Motor neuron (in vitro differentiated cells): ENCODE data around the gene TIMM17A. TPM values are rescaled to one million over a fixed set of nuclear protein-coding genes. Genes with fewer than 3 reads are reported as not detected.
"Not testable (repeated sequence)": the region's sequence is repeated elsewhere in the genome, so short reads cannot be mapped to it uniquely, and the experiment has no call there.

Experiments
- ATAC-seq, 8 experiments: fragments of 200-7000 bp; cut with Tn5 transposase; replicated peaks in 6 of 8; 2 replicates each; pipeline ENCODE4 v1.8.0; 2021; ENCODE audit warnings: mild to moderate bottlenecking in 8 of 8, moderate library complexity in 8 of 8
- H3K27ac ChIP-seq, 2 donors: fragments of 250-450 bp; sonication (Bioruptor Pico); 2 replicates each; pipeline ENCODE4 v1.9.0; 2021; ENCODE audit warnings: antibody characterized with exemption in 2 of 2, mild to moderate bottlenecking in 2 of 2, moderate library complexity in 1 of 2
- H3K4me1 ChIP-seq, 2 donors: fragments of 250-450 bp; sonication (Bioruptor Pico); replicated peaks in 1 of 2; 2 replicates each; pipeline ENCODE4 v1.6.1; 2021; ENCODE audit warnings: antibody characterized with exemption in 2 of 2, mild to moderate bottlenecking in 2 of 2, moderate library complexity in 1 of 2
- H3K4me3 ChIP-seq, 5 donors: fragments of 250-450 bp; sonication (Bioruptor Pico); 2 replicates each; pipeline ENCODE4 v1.9.0; 2021; ENCODE audit warnings: antibody characterized with exemption in 5 of 5, mild to moderate bottlenecking in 5 of 5, moderate library complexity in 4 of 5
- WGBS, 10 experiments: fragments of 450-650 bp; shearing (Covaris generic); methylation state at CpG; one replicate each; pipeline ENCODE4 v1.0.0; 2022; 5-methylcytosine and 5-hydroxymethylcytosine counted together
- in situ Hi-C, 9 experiments: fragments of 400-800 bp; cut with MboI; loops; one replicate each; pipeline ENCODE4 v1.15.0; 2021; ENCODE audit warnings: low sequenced_read_pairs in 9 of 9, low pct_unique_long_range_greater_than_20kb in 2 of 9; ENCODE audit not compliant: unreplicated experiment in 9 of 9
- total RNA-seq, 8 experiments: library from RNA; unstranded; fragments of 300-600 nt; gene quantifications; 2 replicates each; pipeline versions ENCODE4 v1.2.3 to v1.2.4, GENCODE V29; 2022

The TIMM17A gene
- total RNA-seq, 8 experiments from 2014 or later = 67.6 to 123 (median 75.4) TPM

DNA sequence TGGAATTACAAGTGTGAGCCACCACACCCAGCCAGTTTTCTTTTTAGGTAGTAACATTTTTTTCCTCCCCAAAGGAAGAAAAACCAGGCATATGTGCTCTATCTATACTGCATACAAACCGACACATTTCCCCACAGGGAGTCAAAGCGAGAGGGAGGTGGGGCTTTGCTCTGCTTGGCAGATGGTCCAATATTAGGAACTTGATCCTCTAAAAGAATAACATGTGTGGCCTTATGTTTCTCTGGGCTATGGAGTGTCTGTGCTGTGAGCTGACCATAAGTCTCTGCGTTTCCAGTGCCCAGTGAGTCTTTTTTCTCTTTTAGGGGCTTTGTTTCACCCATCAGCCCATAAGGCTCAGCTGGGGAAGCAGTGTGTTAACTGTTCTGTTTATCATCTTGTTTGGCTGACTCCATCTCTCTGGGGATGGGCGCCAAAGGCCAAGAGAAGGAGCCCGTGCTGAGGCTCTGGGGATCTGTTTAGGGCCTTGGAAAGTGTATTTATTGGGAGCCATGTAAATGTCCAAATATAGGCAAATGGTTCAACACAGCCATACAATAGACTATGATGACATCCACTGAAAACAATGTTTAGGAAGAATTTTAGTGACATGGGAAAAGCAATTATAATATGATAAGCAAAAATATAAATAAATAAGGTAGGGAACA, 29.2 kb upstream of the TIMM17A start:
- 52 to 92% (median 65%) methylated on average over 2 to 5 of the region's 5 CpGs; no CpG with 5 or more reads in 3 of the 10 experiments for WGBS, 10 experiments
- ATAC-seq = peak in 2 of 8 experiments; percentile 45 to 60
- in situ Hi-C loops = no loop called here

GRCh38 chr1:201928266-201928665, 27.0 kb upstream of the TIMM17A start:
- Histone ChIP-seq H3K4me1 (peaks cover 0 to 3% of the 10 kb centered on the region in 2 donors), H3K27ac (no peak overlapping the region), H3K4me3 (no peak overlapping the region)
- in situ Hi-C loops = no loop called here
- ATAC-seq = peak in 2 of 8 experiments; percentile 22 to 25
- WGBS, 10 experiments = 46 to 100% (median 91%) methylated on average over 1 to 3 of the region's 3 CpGs; no CpG with 5 or more reads in 2 of the 10 experiments

More for the DNA sequence above, 29.2 kb upstream of the TIMM17A start:
- Histone ChIP-seq H3K27ac (peak overlapping the region in 1 of 2 donors; percentile 2), H3K4me3 (no peak overlapping the region), H3K4me1 (peaks cover 0 to 3% of the 10 kb centered on the region in 2 donors)

DNA sequence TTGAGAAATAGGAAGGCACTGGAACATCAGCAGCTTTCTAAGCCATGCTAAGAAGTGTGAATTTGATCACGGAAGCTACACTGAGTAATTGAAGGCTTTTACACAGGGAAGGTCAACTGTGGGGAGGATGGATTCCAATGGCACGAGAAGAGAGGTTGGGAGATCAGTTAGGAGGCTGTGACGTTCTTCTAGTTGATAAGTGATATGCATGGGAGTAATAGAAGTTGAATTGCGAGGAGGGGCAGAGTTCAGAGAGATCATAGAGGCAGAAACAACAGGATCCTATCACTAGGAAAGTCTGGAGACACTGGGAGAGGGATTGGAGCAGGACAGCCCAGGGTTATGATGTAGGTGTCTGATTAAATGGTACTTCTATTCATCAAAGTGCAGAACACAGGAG, 25.2 kb upstream of the TIMM17A start:
- 8 to 80% (median 61%) methylated on average over 2 to 4 of the region's 4 CpGs; no CpG with 5 or more reads in 2 of the 10 experiments for WGBS, 10 experiments
- Histone ChIP-seq H3K4me1 (peaks cover 0 to 3% of the 10 kb centered on the region in 2 donors), H3K4me3 (no peak overlapping the region), H3K27ac (no peak overlapping the region)
- in situ Hi-C loops = no loop called here
- ATAC-seq = no peak

DNA sequence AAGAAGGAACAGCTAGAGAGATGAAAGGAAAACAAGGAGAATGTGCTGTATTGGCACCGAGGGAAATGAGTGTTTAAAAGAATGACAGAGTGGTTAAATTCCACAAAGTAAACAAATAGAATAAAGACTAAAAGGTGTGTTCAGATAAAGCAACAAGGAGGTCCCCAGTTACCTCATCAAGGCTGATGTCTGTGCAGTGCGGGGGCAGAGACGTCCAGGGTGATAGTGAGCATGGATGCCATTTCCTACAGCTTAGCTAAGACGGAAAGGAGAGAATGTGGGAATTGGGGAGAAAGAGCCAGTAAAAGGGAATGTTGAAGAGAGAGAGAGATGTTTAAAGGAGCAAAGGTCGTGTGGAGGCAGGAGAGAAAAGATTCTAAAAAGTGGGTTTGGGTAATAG, 24.5 kb upstream of the TIMM17A start:
- WGBS, 10 experiments = 56 to 80% (median 70%) methylated on average over 1 to 5 of the region's 5 CpGs
- in situ Hi-C loops = no loop called here
- Histone ChIP-seq H3K4me3 (no peak overlapping the region), H3K4me1 (no peaks in the 10 kb centered on the region), H3K27ac (no peak overlapping the region)
- ATAC-seq = no peak

GRCh38 chr1:201933840-201934430, 21.4 kb upstream of the TIMM17A start:
- in situ Hi-C loops = no loop called here
- no peak overlapping the region for H3K27ac ChIP-seq
- ATAC-seq = no peak
- peaks cover 9 to 10% of the 10 kb centered on the region in 2 donors for H3K4me1 ChIP-seq
- H3K4me3 ChIP-seq = no peak overlapping the region
- 13 to 86% (median 65%) methylated on average over 1 to 5 of the region's 5 CpGs for WGBS, 10 experiments

DNA sequence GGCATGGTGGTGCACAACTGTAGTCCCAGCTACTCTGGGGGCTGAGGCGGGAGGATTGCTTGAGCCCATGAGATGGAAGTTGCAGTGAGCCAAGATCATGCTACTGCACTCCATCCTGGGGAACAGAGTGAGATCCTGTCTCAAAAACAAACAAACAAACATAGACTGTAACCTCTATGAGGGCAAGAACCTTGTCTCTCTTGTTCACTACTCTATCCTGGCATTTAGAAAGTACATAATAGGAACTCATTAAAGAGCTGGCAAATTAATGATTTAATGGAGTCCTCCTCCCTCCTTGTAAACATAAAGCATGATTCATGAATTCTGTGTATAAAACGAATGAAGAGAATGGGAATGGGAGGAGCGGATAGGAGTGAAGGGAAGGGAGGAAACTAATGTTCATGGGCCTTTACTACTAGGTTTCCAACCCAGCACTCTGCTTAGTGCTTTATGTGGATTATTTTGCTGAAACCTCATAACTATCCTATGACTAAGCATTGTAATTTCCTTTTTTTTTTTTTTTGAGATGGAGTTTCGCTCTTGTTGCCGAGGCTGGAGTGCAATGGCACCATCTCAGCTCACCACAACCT, 17.6 kb upstream of the TIMM17A start:
- Histone ChIP-seq H3K27ac (no peak overlapping the region), H3K4me3 (no peak overlapping the region), H3K4me1 (peaks cover 29 to 30% of the 10 kb centered on the region in 2 donors)
- 50 to 100% (median 82%) methylated on average over 2 to 5 of the region's 5 CpGs; no CpG with 5 or more reads in 1 of the 10 experiments for WGBS, 10 experiments
- in situ Hi-C loops = no loop called here
- ATAC-seq = peak in 3 of 8 experiments; percentile 24 to 94 (median 88)

DNA sequence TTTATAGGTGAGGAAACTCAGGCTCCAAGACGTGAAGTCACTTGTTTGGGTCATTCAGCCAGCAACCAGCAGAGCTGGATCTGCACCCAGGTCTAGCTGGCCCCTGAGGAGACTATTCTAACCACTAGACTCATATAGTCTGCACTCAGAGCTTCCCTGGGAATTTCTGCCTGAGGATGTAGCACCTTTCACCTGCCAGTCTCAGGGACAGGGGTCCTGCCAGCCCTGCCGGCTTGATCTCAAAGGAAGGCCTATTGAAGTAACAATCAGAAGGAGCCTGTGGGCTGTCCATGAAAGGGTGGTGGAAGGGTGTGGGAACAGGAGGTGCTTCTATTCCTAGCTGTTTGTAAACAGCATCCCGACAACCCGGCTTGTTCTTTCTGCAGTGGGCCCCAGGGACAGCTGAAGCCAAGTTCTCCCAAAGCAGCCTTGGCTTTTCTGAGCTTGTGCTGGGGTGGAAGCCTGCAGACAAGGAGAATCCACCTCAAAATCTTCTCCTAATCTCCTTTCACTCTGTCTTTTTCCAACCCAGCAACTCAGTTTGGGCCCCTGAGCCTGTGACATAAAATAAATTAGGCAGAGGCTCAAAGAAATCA, 16.8 kb upstream of the TIMM17A start:
- peaks cover 29 to 30% of the 10 kb centered on the region in 2 donors for H3K4me1 ChIP-seq
- H3K4me3 ChIP-seq = no peak overlapping the region
- peak overlapping the region; percentile 17 to 49 for H3K27ac ChIP-seq
- 47 to 100% (median 56%) methylated on average over 1 to 3 of the region's 4 CpGs; no CpG with 5 or more reads in 5 of the 10 experiments for WGBS, 10 experiments
- in situ Hi-C loops = no loop called here
- no peak for ATAC-seq

DNA sequence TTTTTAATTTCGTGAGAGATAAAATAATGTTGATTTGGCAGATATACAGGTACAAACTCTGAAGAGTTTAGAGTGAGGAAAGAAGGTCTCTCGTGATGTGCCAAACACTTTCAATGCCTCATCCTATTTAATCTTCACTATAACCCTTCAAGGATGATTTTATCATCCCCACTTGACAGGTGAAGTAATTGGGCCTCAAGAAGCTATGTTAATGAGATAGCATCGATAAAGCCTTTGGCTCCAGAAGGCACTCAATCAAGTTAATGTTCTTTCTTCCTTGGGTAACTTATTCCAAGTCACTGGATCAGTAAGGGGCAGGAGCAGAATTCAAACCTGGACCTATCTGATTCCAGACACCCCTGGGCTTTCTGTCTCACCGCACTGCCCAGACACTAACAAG, 16.2 kb upstream of the TIMM17A start:
- peak in 5 of 8 experiments; percentile 46 to 51 (median 49) for ATAC-seq
- no peak overlapping the region for H3K4me3 ChIP-seq
- WGBS, 10 experiments = 23 to 66% (median 38%) methylated on average over 2 to 4 of the region's 4 CpGs; no CpG with 5 or more reads in 1 of the 10 experiments
- peaks cover 29 to 30% of the 10 kb centered on the region in 2 donors for H3K4me1 ChIP-seq
- H3K27ac ChIP-seq = peak overlapping the region; percentile 22 to 23
- in situ Hi-C loops = no loop called here

GRCh38 chr1:201939574-201939973, 15.7 kb upstream of the TIMM17A start:
- in situ Hi-C loops = no loop called here
- Histone ChIP-seq H3K27ac (peak overlapping the region; percentile 22 to 23), H3K4me3 (no peak overlapping the region), H3K4me1 (peaks cover 29 to 30% of the 10 kb centered on the region in 2 donors)
- WGBS, 10 experiments = 43 to 97% (median 94%) methylated on average over 1 to 4 of the region's 5 CpGs; no CpG with 5 or more reads in 5 of the 10 experiments
- peak in 5 of 8 experiments; percentile 40 to 54 (median 43) for ATAC-seq

DNA sequence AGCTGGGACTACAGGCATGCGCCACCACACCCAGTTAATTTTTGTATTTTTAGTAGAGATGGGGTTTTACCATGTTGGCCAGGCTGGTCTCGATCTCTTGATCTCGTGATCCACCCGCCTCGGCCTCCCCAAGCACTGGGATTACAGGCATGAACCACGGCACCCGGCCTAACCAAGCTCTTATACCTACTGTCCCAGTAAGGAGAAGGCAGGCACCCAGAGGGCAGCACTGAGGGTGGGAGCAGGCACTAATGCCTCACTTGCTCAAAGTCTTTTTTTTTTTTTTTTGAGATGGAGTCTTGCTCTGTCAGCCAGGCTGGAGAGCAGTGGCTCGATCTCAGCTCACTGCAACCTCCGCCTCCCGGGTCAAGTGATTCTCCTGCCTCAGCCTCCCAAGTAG, 15.0 kb upstream of the TIMM17A start:
- H3K27ac ChIP-seq = peak overlapping the region; percentile 22 to 23
- WGBS, 10 experiments = 80 to 100% (median 96%) methylated on average over 1 to 10 of the region's 10 CpGs; no CpG with 5 or more reads in 3 of the 10 experiments
- H3K4me3 ChIP-seq, in situ Hi-C loops, ATAC-seq: not testable (repeated sequence)
- H3K4me1 ChIP-seq = peaks cover 29 to 30% of the 10 kb centered on the region in 2 donors

GRCh38 chr1:201941420-201942128, 13.7 kb upstream of the TIMM17A start:
- Histone ChIP-seq H3K27ac (peak overlapping the region; percentile 31 to 41), H3K4me3 (no peak overlapping the region), H3K4me1 (peaks cover 29 to 36% of the 10 kb centered on the region in 2 donors)
- in situ Hi-C loops = no loop called here
- WGBS, 10 experiments = 25 to 83% (median 40%) methylated on average over 1 to 14 of the region's 18 CpGs; no CpG with 5 or more reads in 3 of the 10 experiments
- peak in 6 of 8 experiments; percentile 29 to 58 (median 46) for ATAC-seq

DNA sequence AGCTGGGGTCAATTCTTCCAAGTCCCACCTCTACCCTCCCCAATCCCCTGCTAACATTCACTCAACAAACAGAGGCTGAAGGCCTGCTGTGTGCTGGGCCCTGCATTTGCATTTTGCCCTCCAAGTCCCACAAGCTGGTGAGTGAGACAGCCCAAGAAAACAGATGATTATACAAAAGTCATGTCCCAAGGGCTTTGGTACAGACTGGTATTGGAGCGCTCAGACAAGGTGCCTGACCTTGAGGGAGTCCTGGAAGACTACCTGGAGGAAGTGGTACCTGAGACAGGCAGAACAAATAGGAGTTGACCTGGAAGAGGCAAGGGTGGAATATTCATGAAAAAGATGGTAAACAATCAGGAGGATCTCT, 13.2 kb upstream of the TIMM17A start:
- ATAC-seq = no peak
- 82 to 100% (median 94%) methylated on average over 1 of the region's 1 CpG; no CpG with 5 or more reads in 6 of the 10 experiments for WGBS, 10 experiments
- no peak overlapping the region for H3K4me3 ChIP-seq
- peak overlapping the region in 1 of 2 donors; percentile 31 for H3K27ac ChIP-seq
- peaks cover 29 to 41% of the 10 kb centered on the region in 2 donors for H3K4me1 ChIP-seq
- in situ Hi-C loops = no loop called here
